ENCODE data around the gene GPSM3.

- TF ChIP-seq CTCF (IDR thresholded peaks at IDR 0.05; ENCODE audit: low read depth, low read length, missing input control) (no peak), SP1 (IDR thresholded peaks at IDR 0.05) (no peak), RXRA (IDR thresholded peaks at IDR 0.05) (no peak), YY1 (IDR thresholded peaks at IDR 0.05) (no peak), ZBTB33 (IDR thresholded peaks at IDR 0.05) (no peak), RAD21 (IDR thresholded peaks at IDR 0.05) (no peak)
These were observed 11.8 kb upstream of the GPSM3 start for GRCh38 chr6:32204268-32204715.

All from liver (tissue), 3 donors.